IMR-90 (cell line): ENCODE results near the gene USP9Y. TPM values are rescaled to one million over a fixed set of nuclear protein-coding genes. Genes with fewer than 3 reads are reported as not detected.

Experiments used
- ATAC-seq: fragments of 200-7000 bp; cut with Tn5 transposase; 2 replicates; pipeline ENCODE4 v1.9.1; 2020; ENCODE audit warnings: low read depth, mild to moderate bottlenecking, moderate library complexity
- BruUV-seq: library from RNA; stranded (reverse); fragments of 400-500 nt; replicated peaks from 2 replicates; lab custom pipeline; 2021; lab: Mats Ljungman, UMichigan
- CTCF ChIA-PET: fragments of 300-600 bp; formaldehyde crosslinking; extraction: SDS; loops from one replicate; lab custom pipeline; 2021; ENCODE audit warnings: antibody characterized with exemption; lab: Yijun Ruan, JAX
- POLR2A ChIA-PET: fragments of 300-600 bp; sonication (Branson Sonifier 250); formaldehyde crosslinking; loops from one replicate; lab custom pipeline; 2022; ENCODE audit warnings: antibody characterized with exemption; ENCODE audit not compliant: unreplicated experiment; lab: Charles Lee
- DNase-seq: peaks from one replicate; pipeline ENCODE4 v3.0.0; 2013
- H2AFZ ChIP-seq: replicated peaks from 2 replicates; pipeline ENCODE3; 2013; ENCODE audit warnings: low read length, mild to moderate bottlenecking; ENCODE audit not compliant: poor library complexity
- H2AK5ac ChIP-seq: 2 replicates; pipeline ENCODE4 v1.6.1; 2013; ENCODE audit warnings: low read depth, low read length, inconsistent platforms
- H2AK9ac ChIP-seq: replicated peaks from 2 replicates; pipeline ENCODE3; 2013; ENCODE audit warnings: mild to moderate bottlenecking, low read depth, low read length, moderate library complexity; ENCODE audit not compliant: poor library complexity
- H2BK120ac ChIP-seq: 2 replicates; pipeline ENCODE4 v1.6.1; 2013; ENCODE audit warnings: low read depth, low read length, inconsistent platforms
- H2BK15ac ChIP-seq: 3 replicates; pipeline ENCODE4 v1.6.1; 2013; ENCODE audit warnings: low read depth, low read length, inconsistent platforms
- H2BK20ac ChIP-seq: 2 replicates; pipeline ENCODE4 v1.6.1; 2013; ENCODE audit warnings: low read depth, mild to moderate bottlenecking, inconsistent platforms, low read length, moderate library complexity
- H2BK5ac ChIP-seq: 2 replicates; pipeline ENCODE4 v1.6.1; 2013; ENCODE audit warnings: mild to moderate bottlenecking, low read depth, low read length, inconsistent platforms; ENCODE audit not compliant: poor library complexity, severe bottlenecking
- H3K14ac ChIP-seq: replicated peaks from 2 replicates; pipeline ENCODE4 v1.6.1; 2013; ENCODE audit warnings: low read depth, low read length, inconsistent platforms
- H3K18ac ChIP-seq: 2 replicates; pipeline ENCODE4 v1.6.1; 2013; ENCODE audit warnings: low read depth, low read length, control low read depth
- H3K23ac ChIP-seq: 2 replicates; pipeline ENCODE4 v1.6.1; 2013; ENCODE audit warnings: low read depth, low read length, inconsistent platforms
- H3K27ac ChIP-seq: 2 replicates; pipeline ENCODE4 v1.5.1; 2013; ENCODE audit warnings: mild to moderate bottlenecking, control low read depth, low read length; ENCODE audit not compliant: insufficient read depth
- H3K27me3 ChIP-seq: 2 replicates; pipeline ENCODE4 v1.6.1; 2013; ENCODE audit warnings: low read length; ENCODE audit not compliant: control insufficient read depth, insufficient read depth
- H3K36me3 ChIP-seq: 2 replicates; pipeline ENCODE4 v1.6.1; 2013; ENCODE audit warnings: low read length, mixed read lengths; ENCODE audit not compliant: control insufficient read depth, insufficient read depth
- H3K4ac ChIP-seq: 2 replicates; pipeline ENCODE4 v1.6.1; 2013; ENCODE audit warnings: low read depth, low read length, inconsistent platforms
- H3K4me1 ChIP-seq: 2 replicates; pipeline ENCODE4 v1.6.1; 2013; ENCODE audit warnings: low read length, mixed read lengths; ENCODE audit not compliant: control insufficient read depth, insufficient read depth
- H3K4me2 ChIP-seq: 2 replicates; pipeline ENCODE4 v1.6.1; 2013; ENCODE audit warnings: low read depth, mild to moderate bottlenecking, control low read depth, low read length, moderate library complexity
- H3K4me3 ChIP-seq: 2 replicates; pipeline ENCODE4 v1.5.1; 2013; ENCODE audit warnings: low read depth, mild to moderate bottlenecking, control low read depth, low read length, moderate library complexity; ENCODE audit not compliant: insufficient read depth
- H3K56ac ChIP-seq: 2 replicates; pipeline ENCODE4 v1.6.1; 2013; ENCODE audit warnings: low read length, inconsistent platforms; ENCODE audit not compliant: insufficient read depth; ENCODE audit errors: extremely low read depth
- H3K79me1 ChIP-seq, 2 experiments: 2 replicates each; pipeline ENCODE4 v1.6.1; 2013; ENCODE audit warnings: low read length in 2 of 2, inconsistent platforms in 1 of 2, low read depth in 1 of 2
- H3K9ac ChIP-seq: 2 replicates; pipeline ENCODE4 v1.6.1; 2013; ENCODE audit warnings: low read depth, low read length, control low read depth
- H3K9me1 ChIP-seq: 2 replicates; pipeline ENCODE4 v1.6.1; 2013; ENCODE audit warnings: low read length, inconsistent platforms; ENCODE audit not compliant: insufficient read depth
- H3K9me3 ChIP-seq: 2 replicates; pipeline ENCODE4 v1.6.1; 2013; ENCODE audit warnings: low read length; ENCODE audit not compliant: control insufficient read depth, insufficient read depth
- H4K20me1 ChIP-seq: 2 replicates; pipeline ENCODE4 v1.6.1; 2013; ENCODE audit warnings: low read length, inconsistent platforms; ENCODE audit not compliant: insufficient read depth
- H4K5ac ChIP-seq: 2 replicates; pipeline ENCODE4 v1.6.1; 2013; ENCODE audit warnings: mild to moderate bottlenecking, low read depth, low read length, control low read depth
- H4K8ac ChIP-seq, 2 experiments: 2 replicates each; pipeline ENCODE4 v1.6.1; 2013; ENCODE audit warnings: low read depth in 2 of 2, low read length in 2 of 2, control low read depth in 1 of 2, inconsistent platforms in 1 of 2
- H4K91ac ChIP-seq: 2 replicates; pipeline ENCODE4 v1.6.1; 2013; ENCODE audit warnings: low read depth, low read length, inconsistent platforms; ENCODE audit not compliant: insufficient read depth
- BHLHE40 ChIP-seq: fragments of 150-350 bp; IDR thresholded peaks from 2 replicates; pipeline ENCODE4 v1.6.1; 2016; ENCODE audit warnings: mild to moderate bottlenecking, low read depth, low read length
- CEBPB ChIP-seq: IDR thresholded peaks from 2 replicates; pipeline ENCODE4 v1.6.1; 2012; ENCODE audit warnings: low read depth, low read length, improper control_type of control experiment
- ELK1 ChIP-seq: fragments of 150-350 bp; IDR thresholded peaks from 2 replicates; pipeline ENCODE4 v1.6.1; 2016; ENCODE audit warnings: low read depth, mild to moderate bottlenecking, low read length, moderate library complexity, borderline replicate concordance
- FOS ChIP-seq: fragments of 150-350 bp; IDR thresholded peaks from 2 replicates; pipeline ENCODE4 v1.6.1; 2016; ENCODE audit warnings: low read depth, low read length
- MAFK ChIP-seq: IDR thresholded peaks from 2 replicates; pipeline ENCODE4 v1.6.1; 2012; ENCODE audit warnings: low read depth, low read length, improper control_type of control experiment
- MAZ ChIP-seq: IDR thresholded peaks from 2 replicates; pipeline ENCODE4 v1.6.1; 2012; ENCODE audit warnings: low read depth, mild to moderate bottlenecking, low read length, improper control_type of control experiment, moderate library complexity, borderline replicate concordance
- NFE2L2 ChIP-seq: fragments of 150-350 bp; IDR thresholded peaks from 2 replicates; pipeline ENCODE4 v1.6.1; 2016; ENCODE audit warnings: low read depth, mild to moderate bottlenecking, low read length
- POLR2A ChIP-seq: IDR thresholded peaks from 2 replicates; pipeline ENCODE4 v1.6.1; 2012; ENCODE audit warnings: mild to moderate bottlenecking, low read depth, low read length
- RAD21 ChIP-seq: IDR thresholded peaks from 2 replicates; pipeline ENCODE4 v1.6.1; 2012; ENCODE audit warnings: low read length, improper control_type of control experiment
- RCOR1 ChIP-seq: IDR thresholded peaks from 2 replicates; pipeline ENCODE4 v1.6.1; 2012; ENCODE audit warnings: mild to moderate bottlenecking, low read length, improper control_type of control experiment; ENCODE audit not compliant: insufficient replicate concordance
- SMC3 ChIP-seq: fragments of 150-350 bp; IDR thresholded peaks from 2 replicates; pipeline ENCODE4 v1.6.1; 2016; ENCODE audit warnings: low read depth, mild to moderate bottlenecking, antibody characterized with exemption, low read length, moderate library complexity
- WGBS, 2 experiments: methylation state at CpG; one replicate each; pipeline versions ENCODE4 v1.1.5 to v1.1.7; 2013; ENCODE audit warnings: missing lambda C conversion rate in 2 of 2; ENCODE audit not compliant: insufficient read length in 1 of 2; ENCODE audit errors: extremely low coverage in 2 of 2; 5-methylcytosine and 5-hydroxymethylcytosine counted together
- dilution Hi-C: fragments of 300-500 bp; cut with HindIII; formaldehyde crosslinking; loops from one replicate; pipeline ENCODE4 v1.14.3; 2018; ENCODE audit warnings: low sequenced_read_pairs; ENCODE audit not compliant: unreplicated experiment
- in situ Hi-C: fragments of 300-500 bp; cut with MboI; formaldehyde crosslinking; loops from 3 replicates; pipeline ENCODE4 v1.14.3; 2019; ENCODE audit warnings: low sequenced_read_pairs, inconsistent platforms, mixed read lengths
- intact Hi-C: fragments of 100-400 bp; cut with micrococcal nuclease; formaldehyde crosslinking; loops from 2 replicates; pipeline ENCODE4 v1.10.0; 2022
- polyA plus RNA-seq, 3 experiments: library from polyadenylated mRNA; depleted of rRNA; stranded (reverse); fragments of >200 nt; gene quantifications; 2 replicates each; pipeline ENCODE4 v1.2.3, GENCODE V29; 2012; ENCODE audit warnings: low replicate concordance in 1 of 3
- total RNA-seq: library from RNA; depleted of rRNA; stranded (reverse); fragments of >200 nt; gene quantifications from 2 replicates; pipeline ENCODE4 v1.2.3, GENCODE V29; 2012

USP9Y gene
- total and polyA plus RNA-seq, 2 of the 4 experiments (the other 2 are of a cell fraction): not detected

DNA sequence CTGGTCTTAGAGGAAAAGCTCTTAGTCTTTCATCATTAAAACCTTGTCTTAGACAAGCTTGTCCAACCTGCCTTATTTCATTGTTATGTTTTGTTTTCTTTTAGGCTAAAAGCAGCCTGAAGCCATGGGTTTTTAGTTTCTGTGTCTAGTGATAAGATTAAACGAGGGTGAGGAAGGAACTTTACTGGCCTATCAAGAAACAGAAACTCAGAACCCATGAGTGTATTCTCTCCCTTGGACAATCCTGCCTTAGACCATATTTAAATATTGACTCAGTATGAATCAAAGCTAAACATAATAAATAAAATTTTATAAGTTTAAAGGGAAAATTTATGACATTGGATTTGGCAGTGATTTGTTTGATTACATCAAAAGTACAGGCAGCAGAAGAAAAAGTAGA lies 122.4 kb downstream of the USP9Y start:
- in situ Hi-C loops: no loop called here
- Histone ChIP-seq H2BK15ac (no peak overlapping the region), H2BK5ac (no peak overlapping the region), H3K79me1 (no peaks in the 10 kb centered on the region), H3K9me3 (no peaks in the 10 kb centered on the region), H3K9me1 (no peaks in the 10 kb centered on the region), H2AFZ (no peak overlapping the region), H3K4me2 (no peak overlapping the region), H4K91ac (no peak overlapping the region), H3K4me1 (no peaks in the 10 kb centered on the region), H2AK5ac (no peak overlapping the region), H3K14ac (no peak overlapping the region), H4K20me1 (no peaks in the 10 kb centered on the region), H3K27me3 (no peaks in the 10 kb centered on the region), H3K23ac (no peak overlapping the region), H4K8ac (no peak overlapping the region), H2BK120ac (no peak overlapping the region), H3K4me3 (no peak overlapping the region), H3K27ac (no peak overlapping the region), H3K56ac (no peak overlapping the region), H3K18ac (no peak overlapping the region), H2AK9ac (no peak overlapping the region), H4K5ac (no peak overlapping the region), H3K9ac (no peak overlapping the region), H3K4ac (no peak overlapping the region), H2BK20ac (no peak overlapping the region), H3K36me3 (no peaks in the 10 kb centered on the region)
- no CpG with 5 or more reads among the region's 1 CpG for WGBS, 2 experiments
- intact Hi-C loops: no loop called here
- POLR2A ChIA-PET: no interaction called here
- dilution Hi-C loops: no loop called here
- DNase-seq: no peak
- CTCF ChIA-PET: no interaction called here
- BruUV-seq: no TSS peak
- TF ChIP-seq MAFK: no peak
- TF ChIP-seq ELK1: no peak
- no peak for TF ChIP-seq SMC3
- TF ChIP-seq POLR2A: no peak
- no peak for TF ChIP-seq FOS
- no peak for TF ChIP-seq RAD21
- no peak for TF ChIP-seq CEBPB
- no peak for TF ChIP-seq MAZ
- no peak for TF ChIP-seq RCOR1
- no peak for TF ChIP-seq BHLHE40
- TF ChIP-seq NFE2L2: no peak
- no peak for ATAC-seq
